OCI-M2 (cell line): ENCODE measurements around the gene THSD8.
"Not testable (repeated sequence)": the region's sequence is repeated elsewhere in the genome, so short reads cannot be mapped to it uniquely, and the experiment has no call there.

Source experiments
- DNase-seq: peaks from one replicate; lab custom pipeline; 2025; ENCODE audit not compliant: unreplicated experiment; lab: John Stamatoyannopoulos, UW

The THSD8 gene

DNA sequence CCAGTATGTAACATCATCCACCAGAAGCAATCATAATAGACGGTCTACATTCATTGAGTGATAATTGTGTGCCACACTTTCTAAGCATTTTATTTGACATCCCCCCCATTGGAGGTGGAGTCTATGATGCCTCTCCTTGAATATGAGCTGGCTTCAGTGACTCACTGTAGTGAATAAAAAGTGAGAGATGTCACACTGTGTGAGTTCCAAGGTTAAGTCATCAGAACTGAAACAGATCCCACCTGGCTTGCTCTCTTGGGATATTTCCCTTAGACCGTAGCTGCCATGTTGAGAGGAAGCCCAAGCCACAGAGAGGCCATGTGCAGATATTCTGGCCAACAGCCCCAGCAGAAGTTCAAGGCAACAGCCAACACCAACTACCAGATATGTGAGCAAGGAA, 19.9 kb downstream of the THSD8 start:
- no peak for DNase-seq

DNA sequence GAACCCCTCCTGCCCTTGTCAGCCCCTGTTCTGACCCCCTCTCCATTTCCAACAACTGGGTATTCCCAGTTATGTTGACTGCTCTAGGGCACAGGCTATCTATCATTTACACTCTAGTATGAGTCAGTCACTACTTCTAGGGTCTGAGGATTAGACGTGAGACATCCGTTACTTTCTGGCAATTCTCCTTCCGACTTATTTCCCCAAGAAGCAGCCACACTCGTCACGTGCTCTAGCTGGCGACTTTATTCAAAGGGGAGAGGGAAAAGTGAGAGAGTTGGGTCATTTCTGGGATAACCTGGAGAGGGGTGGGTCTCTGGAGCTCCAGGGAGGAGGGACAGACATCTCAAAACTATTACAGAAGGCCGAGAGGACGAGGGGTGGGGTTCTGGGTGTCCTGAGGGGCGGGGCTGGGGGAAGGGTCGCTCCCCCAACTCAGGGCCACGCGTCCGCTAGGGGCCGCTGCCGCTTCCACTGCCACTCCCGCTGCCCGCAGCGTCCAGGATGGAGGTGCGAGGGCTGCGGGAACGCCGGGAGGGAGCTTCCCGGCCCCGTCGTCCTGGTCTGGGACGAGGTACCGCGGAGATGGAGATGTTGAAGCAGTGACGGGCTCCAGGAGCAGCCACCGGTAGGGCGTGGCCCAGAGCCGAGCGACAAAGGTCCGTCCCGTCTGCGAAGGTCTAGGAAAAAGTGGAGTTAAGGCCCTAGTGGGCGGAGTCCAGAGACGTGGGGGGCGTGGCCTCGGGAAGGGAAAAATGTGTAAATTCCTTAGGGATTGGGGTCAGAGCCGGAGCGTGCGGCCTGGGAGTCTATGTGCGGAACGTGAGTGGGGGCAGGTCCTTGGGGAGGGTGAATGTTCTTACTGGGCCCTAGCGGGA, 23.6 kb downstream of the THSD8 start:
- DNase-seq, result no peak

DNA sequence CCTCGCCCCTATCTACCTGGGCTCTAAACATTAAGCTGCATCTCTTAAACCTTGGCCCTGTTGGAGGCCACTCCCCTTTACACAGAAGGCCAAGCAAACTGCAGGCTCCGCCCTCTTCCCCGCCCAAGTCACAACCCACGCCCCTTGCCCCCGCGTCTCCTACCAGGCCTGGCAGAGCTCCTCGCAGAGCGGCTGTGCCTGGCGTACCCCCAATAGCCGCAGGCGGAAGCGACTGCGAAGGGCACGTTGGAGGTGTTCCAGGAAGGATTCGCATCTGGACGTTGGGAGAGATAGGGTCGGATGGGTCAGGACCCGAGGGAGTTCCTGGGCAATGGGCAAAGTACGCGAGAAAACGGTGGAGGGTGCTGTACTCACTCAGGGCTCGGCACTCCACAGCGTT, 26.6 kb downstream of the THSD8 start:
- DNase-seq, result no peak

DNA sequence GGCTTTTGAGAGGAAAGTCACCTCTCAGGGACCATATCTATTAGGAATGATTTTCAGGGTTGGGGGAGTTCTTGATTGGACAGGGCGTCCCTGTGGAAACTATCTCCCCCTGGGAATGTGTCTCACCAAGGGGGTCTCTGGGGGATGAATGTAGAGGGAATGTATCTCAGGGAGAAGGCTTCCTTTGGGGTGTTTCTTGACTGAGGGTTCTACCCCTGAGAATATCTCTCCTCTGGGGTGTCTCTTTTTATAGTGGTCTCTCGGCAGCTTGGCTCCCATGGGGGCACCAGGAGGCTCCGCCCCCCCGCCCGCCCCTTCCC, 31.5 kb downstream of the THSD8 start:
- DNase-seq, result no peak

DNA sequence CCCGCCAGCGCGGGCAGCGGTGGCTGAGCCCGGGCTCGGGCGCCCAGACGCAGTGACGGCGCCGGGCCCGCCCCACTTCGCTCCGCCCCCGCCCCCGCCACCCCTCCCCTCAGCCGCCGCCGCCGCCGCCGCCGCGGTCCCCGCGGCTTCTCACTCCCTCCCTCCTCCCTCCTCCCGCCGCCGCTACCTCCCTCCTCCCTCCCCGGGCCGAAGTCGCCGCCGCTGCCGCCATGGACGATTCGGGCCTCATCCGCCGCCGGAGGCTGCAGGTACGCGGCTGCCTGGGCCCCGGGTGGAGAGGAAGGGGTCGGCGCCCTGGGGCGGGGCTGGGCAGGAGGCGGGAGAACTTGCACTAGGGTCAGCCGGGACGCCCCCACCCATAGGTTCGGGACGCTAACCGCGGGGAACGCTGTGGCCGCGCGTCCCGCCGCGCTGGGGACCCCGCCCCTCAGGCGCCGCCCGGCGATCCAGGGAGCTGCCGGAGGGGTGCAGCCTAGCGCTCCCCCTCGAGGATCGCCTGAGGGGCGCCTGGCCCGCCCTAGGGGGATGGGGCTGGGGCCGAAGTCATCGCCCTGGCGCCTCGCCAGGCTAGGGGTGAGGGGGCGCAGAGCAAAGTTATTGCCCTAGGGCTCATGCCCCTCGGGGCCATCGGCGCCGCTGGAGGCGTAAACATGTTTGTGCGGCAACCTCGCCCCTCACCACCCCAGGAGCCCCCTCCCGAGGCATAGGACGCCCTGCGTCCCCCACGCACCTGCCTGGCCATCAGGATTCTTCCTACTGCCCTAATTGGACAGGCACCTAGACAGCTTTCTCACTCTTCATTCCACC, 32.1 kb downstream of the THSD8 start:
- no peak for DNase-seq

DNA sequence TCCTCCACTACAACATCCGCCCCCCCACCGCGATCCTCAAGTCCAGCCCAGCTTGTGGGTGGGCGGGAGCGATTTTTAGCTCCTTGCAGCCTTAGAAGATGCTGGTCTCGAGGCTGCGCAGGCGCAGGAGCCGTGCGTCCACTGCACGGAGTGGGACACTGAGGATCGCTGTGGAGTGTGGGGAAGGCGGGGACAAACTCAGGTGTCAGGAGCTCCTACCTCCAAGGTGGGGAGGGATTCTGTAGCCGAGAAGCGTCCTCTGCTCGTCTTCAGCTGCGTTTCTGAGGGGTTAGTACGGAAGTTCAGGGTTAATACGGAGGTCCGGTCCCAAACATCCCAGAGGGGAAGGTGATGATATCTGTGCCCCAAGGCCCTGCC, 32.7 kb downstream of the THSD8 start, which contains the start of gene RTBDN:
RTBDN (minus strand) TSS at position 14 of the 378 bp plus-strand sequence. CDS start 4,600 bp downstream, outside the sequence.
- no peak for DNase-seq

DNA sequence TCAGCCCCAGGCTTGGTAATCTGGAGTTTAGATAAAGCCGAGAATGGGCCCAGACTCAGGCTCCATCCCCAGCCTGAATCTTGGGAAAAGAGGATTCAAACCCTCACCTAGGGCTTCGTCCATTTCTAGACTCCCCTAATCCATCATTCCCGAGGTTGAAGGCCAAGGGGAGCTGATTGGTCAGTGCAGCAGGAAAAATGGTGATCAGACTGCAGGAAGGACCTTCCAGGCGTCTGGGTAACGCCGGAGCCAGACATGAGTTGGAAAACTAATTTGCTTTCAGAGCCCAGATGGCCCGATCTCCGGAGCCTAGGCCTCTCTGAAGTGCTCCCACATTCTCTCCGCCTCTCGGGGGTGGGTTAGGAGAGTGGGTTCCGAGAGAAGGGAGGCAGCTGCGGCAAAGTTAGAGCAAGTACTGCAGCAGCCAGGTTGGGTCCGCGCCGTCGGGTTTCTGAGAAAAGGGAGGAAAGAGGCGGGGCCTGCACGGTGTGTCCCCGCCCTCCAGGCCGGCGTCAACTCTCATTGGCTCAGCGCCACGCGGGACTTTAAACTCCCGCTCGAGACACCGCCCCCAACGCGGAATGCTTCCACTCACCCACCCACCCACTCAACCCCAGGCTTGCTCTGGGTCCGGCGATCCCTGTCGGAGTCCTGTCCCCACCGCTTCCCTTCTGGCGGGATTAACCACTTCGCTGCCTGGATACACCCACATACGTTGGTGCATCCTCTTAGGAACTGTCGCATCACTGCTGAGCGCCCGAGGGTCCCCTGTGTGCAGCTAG, 33.3 kb downstream of the THSD8 start:
- no peak for DNase-seq

DNA sequence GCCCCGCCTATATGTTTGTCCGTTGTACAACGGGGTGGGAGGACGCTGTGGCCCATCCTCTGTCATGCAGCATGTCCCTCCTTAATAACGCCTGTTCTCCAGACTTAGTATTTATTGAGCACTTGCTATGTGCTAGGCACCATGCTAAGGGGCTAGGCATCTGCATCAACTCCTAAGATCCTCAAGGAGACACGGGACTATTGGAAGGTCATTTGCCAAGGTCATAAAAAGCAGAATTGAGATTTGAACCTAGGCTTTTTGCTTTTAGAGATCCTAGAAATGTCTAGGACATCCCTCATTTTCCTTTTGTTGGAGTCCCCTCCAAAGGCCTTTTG, 34.6 kb downstream of the THSD8 start:
- no peak for DNase-seq

DNA sequence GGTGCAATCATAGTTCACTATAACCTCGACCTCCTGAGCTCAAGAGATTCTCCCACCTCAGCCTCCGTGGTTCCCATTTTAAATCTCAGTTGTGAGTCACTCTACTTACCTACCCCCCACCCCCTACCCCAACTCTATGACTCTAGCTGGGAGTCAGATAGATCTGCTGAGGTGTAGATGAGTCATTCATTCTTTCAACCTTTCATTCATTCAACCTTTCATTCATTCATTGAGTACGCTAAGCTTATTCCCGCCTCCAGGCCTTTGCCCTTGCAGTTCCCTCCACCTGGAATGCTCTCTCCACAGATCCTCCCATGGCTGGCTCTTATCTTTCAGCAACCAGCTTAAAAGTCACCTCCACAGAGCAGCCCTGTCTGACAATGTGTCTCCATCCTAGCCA, 35.4 kb downstream of the THSD8 start:
- no peak for DNase-seq

DNA sequence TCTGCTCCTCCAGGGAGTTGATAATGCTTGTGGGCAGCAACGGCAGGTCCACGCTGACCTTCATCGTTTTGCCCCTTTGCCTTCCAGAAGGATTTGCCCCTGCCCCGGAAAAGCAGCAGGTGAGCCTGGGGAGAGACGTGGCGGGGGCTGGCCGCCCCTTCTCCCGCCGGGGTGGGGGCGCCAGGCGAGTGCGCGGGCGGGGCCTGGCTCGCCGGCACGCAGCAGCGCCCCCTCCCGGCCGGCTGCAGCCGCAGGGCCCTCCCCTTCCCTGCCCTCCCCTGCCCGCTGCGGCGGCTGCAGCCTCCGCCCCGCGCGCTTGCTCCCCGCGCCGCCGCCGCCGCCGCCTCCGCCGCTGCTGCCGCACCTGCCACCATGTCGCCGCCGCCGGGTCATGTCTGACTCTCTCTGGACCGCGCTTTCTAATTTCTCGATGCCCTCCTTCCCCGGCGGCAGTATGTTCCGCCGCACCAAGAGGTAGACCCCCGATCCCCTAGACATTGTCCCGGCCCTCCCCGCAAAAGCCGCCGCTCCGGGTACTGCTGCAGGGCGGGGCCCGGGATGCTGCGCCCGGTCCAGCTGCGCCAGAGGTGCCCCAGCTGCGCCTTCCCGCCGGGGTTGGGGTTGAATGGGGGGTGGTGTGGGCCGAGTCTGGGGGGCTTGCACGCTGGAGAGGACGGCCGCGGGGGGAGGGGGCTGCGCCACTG, 36.5 kb downstream of the THSD8 start, which contains the start of gene MAST1:
MAST1 (plus strand) TSS at position 334 of the 704 bp plus-strand sequence; CDS start at position 392, 58 bp downstream.
- no peak for DNase-seq

DNA sequence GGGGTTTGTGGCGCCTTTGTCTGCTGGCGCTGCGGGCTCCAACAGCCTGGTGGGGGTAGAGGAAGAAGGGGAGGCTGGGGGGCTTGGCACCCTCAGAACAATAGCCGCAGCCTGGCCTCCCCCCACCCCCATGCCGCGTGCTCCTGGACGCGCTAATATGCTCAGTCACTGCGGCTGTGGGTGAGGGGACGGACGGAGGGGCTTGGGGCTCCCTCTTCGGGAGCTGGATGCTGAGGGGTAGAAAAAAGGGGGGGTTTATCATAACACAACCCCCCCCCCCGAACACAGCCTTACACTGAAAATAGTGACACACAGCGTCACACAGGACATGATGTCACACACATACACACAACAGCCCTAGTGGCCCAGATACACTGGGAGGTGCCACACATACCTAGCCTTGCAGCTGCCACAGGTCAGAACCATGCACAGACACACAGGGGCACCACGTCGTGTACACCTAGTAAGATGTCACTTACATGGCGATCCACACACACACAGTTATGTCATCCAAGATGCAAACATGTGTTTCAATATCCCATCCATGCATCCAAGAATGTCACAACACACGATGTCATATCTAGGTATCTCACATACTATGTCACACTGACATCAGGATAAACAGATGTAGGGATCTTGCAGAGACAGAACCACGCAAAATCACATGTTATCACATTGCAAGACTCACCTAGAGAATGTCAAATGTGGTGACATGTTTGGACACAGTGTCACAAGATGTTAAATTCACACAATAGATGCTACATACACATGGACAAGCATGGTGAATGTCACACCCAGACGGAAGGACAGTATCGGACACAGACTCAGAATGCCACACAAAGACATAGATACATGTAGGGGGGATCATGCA, 37.3 kb downstream of the THSD8 start:
- no peak for DNase-seq

DNA sequence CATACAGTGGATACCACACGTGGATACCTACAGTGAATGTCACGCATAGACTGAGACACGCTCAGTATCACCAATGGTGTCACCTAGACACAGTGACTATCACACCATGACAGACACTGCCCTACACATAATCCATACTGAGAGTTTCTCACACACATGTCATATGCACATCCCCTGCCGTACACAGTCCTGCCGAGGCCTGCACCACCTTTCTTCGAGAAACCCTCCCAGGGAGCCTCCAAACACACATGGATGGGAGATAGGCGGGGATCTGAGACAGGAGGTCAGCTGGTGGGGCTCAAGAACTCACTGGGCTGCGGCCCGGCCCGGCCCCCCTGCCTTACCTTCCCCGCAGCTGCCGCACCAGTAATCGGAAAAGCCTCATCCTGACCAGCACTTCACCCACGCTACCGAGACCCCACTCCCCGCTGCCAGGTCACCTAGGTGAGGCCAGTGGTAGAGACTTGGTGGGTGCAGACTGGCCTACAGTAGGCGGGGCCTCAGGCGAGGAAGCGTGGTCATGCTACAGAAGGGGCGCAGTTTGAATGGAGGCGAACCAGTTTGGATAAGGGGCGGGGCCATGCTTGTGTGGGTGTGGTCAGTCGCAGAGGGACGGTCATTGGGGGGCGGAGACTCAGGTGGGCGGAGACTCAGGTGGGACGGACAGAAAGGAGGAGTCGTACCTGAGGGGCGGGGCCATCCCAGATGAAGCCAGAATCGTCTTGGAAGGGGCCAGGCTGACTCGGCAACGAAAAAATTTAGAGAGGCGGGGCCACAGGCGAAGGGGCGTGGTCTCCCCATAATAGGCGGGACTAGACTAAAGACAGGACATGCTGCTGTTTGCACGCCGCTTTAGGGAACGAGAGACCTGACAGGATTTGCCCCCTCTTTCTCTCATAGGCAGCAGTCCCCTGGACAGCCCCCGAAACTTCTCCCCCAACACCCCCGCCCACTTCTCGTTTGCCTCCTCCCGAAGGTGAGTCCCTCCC, 38.5 kb downstream of the THSD8 start:
- DNase-seq, result no peak

DNA sequence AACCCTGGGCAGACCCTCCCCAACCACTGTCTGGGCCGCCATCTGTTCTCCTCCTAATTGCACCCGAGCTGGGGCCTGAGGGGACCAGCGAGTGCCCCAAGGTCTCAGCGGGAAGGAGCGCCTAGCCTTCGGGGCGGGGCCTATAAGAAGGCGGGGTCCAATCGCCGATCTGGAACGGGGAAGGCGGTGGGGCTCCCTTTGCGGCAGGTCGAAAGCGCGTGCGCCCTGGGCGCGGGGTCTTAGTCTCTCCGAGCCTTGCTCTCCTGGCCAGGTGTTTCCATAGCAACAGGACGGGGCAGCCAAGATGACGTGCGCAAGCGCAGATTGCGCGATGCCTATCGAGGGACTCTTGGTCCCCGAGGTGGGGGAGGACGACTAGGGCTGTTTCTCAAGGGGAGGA, 39.2 kb downstream of the THSD8 start:
- DNase-seq, result no peak

DNA sequence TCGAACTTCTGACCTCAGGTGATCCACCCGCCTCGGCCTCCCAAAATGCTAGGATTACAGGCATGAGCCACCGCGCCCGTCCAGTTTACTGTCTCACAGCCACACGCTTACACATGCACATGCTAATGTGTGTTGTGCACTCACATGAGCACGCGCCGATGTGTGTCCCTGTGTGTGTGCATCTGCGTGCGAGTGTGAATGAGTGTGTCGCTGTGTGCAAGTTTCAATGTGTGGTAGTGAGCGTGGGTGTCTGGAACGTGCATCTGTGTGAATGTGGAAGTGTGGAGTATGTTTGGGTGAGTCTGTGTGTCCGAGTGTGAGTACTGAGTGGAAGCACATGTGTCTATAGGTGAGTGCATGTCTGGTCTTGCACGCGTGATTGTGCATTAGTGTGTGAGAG, 40.6 kb downstream of the THSD8 start:
- no peak for DNase-seq

DNA sequence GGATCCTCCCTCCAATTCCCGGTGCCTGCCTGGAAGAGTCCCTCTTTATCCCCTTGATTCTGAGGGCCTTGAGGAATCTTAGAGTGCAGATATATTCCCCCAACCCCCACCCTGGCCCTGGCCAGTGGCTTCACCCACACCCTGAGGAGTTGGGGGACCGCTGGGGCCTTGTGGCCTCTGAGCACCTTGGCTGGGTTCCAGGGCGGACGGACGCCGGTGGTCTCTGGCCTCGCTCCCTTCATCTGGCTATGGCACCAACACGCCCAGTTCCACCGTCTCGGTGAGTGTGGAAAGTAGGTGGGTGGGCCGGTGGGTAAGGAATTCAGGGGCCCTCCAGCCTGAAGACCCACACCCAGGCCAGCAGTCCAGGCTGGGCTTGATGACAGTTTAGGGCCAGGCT, 41.5 kb downstream of the THSD8 start:
- DNase-seq, result no peak

DNA sequence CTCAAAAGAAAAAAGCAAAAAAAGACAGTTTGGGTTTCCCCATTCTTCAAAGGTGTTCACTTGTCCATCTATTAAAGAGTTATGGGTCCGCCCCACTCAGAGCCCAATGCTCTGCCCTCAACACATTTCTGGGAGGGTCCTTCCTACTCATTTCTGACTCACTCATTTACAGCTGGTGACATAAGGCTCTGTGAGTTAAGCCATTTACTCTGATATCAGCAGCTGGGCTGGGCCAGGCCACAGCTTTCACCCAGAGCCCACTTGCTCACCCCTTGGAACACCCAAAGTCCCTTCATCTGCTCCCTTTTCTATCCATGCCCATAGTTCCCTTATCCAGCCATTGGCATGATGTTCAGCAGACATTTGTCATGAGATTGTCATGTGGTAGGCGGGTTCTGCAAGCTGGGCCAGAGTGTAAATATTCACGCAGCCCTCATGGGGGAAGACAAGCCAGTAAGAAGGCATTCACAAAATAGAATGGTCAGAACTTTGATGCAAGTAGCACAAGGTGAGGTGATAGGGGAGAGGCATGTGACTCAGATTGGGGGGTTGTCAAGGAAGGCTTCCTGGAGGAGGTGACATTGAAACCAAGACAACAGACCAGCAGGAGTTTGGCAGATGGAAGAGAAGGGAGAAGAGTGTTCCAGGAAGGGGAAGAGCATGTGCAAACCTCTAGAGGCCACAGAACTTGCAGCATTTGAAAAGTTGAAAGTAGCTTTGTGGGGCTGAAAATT, 42.3 kb downstream of the THSD8 start:
- no peak for DNase-seq

DNA sequence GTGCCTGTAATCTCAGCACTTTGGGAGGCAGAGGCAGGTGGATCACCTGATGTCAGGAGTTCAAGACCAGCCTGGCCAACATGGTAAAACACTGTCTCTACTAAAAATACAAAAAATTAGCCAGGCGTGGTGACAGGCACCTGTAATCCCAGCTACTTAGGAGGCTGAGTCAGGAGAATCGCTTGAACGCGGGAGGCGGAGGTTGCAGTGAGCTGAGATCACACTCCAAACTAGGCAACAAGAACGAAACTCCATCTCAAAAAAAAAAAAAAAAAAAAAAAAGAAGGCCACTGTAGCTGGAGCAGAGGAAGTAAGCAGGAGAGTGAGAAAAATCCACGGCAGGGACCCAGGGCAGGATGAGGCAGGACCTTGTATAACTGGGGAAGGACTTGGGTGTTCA, 44.7 kb downstream of the THSD8 start:
- not testable (repeated sequence) for DNase-seq
